Fibroblast of mammary gland (primary cell): ENCODE data around the gene KCNK4.
A peak's percentile ranks its signal among the peaks of the same experiment; 100 is the strongest.
"Not testable (repeated sequence)": the region's sequence is repeated elsewhere in the genome, so short reads cannot be mapped to it uniquely, and the experiment has no call there.

ENCODE experiments used
- DNase-seq: peaks from one replicate; pipeline ENCODE4 v3.0.0-alpha.2; 2010; ENCODE audit warnings: low read depth
- H3K4me3 ChIP-seq: 2 replicates; pipeline ENCODE4 v1.5.1; 2011; ENCODE audit warnings: low read depth, mild to moderate bottlenecking, low read length, moderate library complexity; ENCODE audit not compliant: control insufficient read depth
- TF ChIP-seq, protein P1 (sequence below): conservative IDR thresholded peaks from 2 replicates; pipeline ENCODE4 v1.5.1; 2011; ENCODE audit warnings: low read depth, low read length, inconsistent platforms; ENCODE audit not compliant: control insufficient read depth, insufficient read depth

KCNK4 gene

DNA sequence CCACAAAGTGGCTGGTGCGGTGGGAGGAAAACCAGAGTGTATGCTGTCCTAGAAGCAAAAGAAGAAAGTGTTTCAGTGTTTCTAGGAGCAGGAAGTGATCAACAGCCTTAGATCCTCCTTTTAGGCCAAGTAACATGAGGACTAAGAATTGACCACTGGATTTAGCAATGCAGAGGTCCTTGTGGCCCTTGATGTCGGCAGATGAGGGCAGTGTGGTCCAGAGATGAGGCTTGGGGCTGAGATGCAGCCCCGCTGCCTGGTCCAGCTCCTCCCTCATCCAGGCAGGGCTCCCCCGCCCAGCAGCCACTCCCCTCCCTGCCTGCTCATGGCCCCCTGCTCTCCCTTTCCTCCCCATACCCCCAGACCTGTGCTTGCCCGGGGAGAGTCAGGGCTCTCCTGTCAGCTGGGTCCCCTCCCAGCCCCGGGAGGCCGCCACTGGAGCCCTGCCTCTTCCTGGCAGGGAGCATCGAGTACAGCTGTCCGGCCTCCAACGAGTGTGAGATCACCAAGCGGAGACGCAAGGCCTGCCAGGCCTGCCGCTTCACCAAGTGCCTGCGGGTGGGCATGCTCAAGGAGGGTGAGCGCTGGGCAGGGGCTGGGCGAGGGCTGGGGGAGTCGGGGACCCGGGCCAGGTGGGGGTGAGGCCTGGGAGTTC is 22.5 kb downstream of the KCNK4 start:
- peak; percentile 72 for DNase-seq
- peak overlapping the region; percentile 19 for H3K4me3 ChIP-seq
- TF ChIP-seq, protein P1, sequence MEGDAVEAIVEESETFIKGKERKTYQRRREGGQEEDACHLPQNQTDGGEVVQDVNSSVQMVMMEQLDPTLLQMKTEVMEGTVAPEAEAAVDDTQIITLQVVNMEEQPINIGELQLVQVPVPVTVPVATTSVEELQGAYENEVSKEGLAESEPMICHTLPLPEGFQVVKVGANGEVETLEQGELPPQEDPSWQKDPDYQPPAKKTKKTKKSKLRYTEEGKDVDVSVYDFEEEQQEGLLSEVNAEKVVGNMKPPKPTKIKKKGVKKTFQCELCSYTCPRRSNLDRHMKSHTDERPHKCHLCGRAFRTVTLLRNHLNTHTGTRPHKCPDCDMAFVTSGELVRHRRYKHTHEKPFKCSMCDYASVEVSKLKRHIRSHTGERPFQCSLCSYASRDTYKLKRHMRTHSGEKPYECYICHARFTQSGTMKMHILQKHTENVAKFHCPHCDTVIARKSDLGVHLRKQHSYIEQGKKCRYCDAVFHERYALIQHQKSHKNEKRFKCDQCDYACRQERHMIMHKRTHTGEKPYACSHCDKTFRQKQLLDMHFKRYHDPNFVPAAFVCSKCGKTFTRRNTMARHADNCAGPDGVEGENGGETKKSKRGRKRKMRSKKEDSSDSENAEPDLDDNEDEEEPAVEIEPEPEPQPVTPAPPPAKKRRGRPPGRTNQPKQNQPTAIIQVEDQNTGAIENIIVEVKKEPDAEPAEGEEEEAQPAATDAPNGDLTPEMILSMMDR, result no peak

DNA sequence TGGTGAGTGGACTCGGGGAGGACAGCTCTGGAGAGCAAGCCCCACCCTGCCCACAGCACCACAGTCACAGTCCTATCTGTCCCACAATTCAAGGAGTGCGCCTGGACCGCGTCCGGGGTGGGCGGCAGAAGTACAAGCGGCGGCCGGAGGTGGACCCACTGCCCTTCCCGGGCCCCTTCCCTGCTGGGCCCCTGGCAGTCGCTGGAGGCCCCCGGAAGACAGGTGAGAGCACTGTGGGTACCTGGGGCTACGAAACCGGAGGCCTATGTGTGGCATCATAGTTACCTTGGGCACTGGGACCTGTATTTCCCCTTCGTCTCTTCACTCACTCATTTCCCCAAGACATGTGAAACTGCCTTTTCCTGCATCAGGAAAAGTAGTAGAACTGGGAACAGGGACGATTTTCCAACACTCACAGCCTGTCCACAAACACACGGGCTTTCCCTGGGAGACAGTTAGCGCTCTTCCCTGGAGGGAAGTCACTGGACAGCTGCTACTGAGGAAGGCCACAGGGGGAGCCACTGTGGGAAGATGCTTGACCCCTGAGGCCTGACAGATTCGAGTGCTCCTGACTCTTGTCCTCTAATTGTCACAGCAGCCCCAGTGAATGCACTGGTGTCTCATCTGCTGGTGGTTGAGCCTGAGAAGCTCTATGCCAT is 23.2 kb downstream of the KCNK4 start:
- peak overlapping the region; percentile 12 for H3K4me3 ChIP-seq
- DNase-seq, result no peak
- TF ChIP-seq, protein P1, result peak; percentile 28

DNA sequence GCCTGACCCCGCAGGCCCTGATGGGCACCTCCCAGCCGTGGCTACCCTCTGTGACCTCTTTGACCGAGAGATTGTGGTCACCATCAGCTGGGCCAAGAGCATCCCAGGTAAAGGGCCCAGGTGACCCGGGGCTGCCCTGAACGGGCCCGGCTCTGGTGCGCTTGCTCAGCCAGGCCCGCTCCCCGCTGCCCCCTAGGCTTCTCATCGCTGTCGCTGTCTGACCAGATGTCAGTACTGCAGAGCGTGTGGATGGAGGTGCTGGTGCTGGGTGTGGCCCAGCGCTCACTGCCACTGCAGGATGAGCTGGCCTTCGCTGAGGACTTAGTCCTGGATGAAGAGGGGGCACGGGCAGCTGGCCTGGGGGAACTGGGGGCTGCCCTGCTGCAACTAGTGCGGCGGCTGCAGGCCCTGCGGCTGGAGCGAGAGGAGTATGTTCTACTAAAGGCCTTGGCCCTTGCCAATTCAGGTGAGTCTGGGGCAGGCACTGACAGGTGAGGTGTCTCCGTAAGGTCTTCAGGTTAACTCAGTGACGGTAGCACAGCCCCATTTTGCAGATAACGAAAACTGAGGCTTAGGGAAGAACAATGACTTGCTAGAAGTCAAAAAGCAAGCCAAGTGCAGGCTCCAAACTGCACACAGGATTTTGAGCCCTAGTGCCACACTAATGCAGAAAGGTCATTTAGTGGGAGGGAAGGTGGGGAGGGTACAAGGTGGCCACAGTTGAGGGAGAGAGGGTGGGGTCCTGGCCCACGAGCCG is 23.9 kb downstream of the KCNK4 start:
- H3K4me3 ChIP-seq, result no peak overlapping the region
- TF ChIP-seq, protein P1, result no peak
- no peak for DNase-seq

DNA sequence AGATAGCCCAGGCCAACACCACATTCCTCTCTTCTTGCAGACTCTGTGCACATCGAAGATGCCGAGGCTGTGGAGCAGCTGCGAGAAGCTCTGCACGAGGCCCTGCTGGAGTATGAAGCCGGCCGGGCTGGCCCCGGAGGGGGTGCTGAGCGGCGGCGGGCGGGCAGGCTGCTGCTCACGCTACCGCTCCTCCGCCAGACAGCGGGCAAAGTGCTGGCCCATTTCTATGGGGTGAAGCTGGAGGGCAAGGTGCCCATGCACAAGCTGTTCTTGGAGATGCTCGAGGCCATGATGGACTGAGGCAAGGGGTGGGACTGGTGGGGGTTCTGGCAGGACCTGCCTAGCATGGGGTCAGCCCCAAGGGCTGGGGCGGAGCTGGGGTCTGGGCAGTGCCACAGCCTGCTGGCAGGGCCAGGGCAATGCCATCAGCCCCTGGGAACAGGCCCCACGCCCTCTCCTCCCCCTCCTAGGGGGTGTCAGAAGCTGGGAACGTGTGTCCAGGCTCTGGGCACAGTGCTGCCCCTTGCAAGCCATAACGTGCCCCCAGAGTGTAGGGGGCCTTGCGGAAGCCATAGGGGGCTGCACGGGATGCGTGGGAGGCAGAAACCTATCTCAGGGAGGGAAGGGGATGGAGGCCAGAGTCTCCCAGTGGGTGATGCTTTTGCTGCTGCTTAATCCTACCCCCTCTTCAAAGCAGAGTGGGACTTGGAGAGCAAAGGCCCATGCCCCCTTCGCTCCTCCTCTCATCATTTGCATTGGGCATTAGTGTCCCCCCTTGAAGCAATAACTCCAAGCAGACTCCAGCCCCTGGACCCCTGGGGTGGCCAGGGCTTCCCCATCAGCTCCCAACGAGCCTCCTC is 24.8 kb downstream of the KCNK4 start:
- not testable (repeated sequence) for DNase-seq, H3K4me3 ChIP-seq

DNA sequence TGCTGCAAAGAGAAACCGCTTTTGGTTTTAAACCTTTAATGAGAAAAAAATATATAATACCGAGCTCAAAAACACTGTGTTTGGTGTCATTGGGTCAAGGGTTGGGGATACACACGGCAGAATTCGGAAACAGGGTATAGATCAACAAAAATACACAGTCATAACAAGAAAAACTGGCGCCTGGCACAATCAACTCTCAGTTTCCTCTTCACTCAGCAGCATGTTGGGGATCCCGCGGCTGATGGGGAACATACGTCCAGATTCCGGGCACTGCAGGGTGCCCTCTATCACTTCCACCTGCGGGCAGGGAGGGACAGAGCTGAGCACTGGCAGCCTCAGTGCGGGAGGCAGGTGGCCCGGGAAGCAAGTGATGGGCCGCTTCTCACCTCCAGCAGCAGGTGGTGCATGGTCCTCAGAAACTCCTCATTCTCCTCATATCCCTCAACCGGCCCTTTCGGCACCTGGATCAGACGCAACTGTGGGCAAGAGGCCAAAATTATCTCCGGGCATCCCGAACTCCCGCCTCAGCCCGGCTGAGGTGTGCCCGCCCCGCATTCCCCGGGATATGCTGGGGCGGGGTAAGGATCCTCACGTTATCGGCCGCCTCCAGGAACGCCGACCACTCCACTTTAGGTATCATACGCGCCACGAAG is 25.7 kb downstream of the KCNK4 start:
- DNase-seq, result no peak
- TF ChIP-seq, protein P1, result no peak
- H3K4me3 ChIP-seq, result peak overlapping the region; percentile 92

DNA sequence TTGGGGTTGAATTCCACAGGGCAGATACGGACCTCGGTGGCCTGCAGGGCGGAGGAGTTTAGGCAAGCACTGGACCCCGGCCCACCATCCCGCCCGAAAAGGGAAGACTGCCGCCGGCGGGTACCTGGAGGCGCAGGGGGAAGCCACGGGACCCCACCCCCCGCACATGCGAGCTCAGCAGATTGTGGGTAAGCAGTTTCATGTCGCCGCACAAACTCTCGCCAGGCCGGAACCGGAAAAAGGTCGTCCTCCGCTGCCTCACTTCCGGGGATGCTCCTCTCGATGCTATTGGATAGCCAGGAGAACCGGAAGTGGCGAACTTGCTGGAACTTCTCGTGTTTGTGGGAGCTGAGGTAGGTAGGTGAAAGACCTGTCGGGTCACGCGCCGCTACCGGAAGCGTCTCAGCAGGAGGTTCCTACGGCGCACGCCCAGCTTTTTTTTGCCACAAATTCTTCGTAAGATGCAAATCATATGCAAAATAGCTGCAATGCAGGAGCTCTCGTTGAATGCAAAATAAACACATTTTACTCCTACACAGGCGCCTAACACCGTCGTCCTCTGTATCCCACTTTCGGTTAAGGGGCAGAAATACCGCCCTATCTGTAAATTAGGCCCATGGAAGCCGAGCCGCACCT is 26.3 kb downstream of the KCNK4 start, which contains the start of gene TRMT112:
TSS of gene TRMT112 (minus strand) at position 235 of the 636 bp plus-strand sequence. CDS start at position 202, 33 bp downstream.
- H3K4me3 ChIP-seq, result peak within 1 kb of the TSS; percentile 92
- TF ChIP-seq, protein P1, result no peak
- DNase-seq, result peak; percentile 94
